Measurements from ENCODE around the gene TRMT10B. TPM values are rescaled to one million over a fixed set of nuclear protein-coding genes. Genes with fewer than 3 reads are reported as not detected.
"Not testable (repeated sequence)": the region's sequence is repeated elsewhere in the genome, so short reads cannot be mapped to it uniquely, and the experiment has no call there.

TRMT10B gene
- total RNA-seq, 1 experiment from 2014 or later, result 6.9 TPM

- Mint-ChIP-seq H3K36me3 (ENCODE audit: insufficient read depth, unreplicated experiment) (peaks cover 6% of the 10 kb centered on the region), H3K9me3 (ENCODE audit: unreplicated experiment) (no peaks in the 10 kb centered on the region), H3K27ac (ENCODE audit: low read depth, unreplicated experiment) (no peak overlapping the region), H3K4me1 (ENCODE audit: insufficient read depth, unreplicated experiment) (peaks cover 6% of the 10 kb centered on the region), H3K27me3 (ENCODE audit: insufficient read depth, unreplicated experiment) (no peaks in the 10 kb centered on the region), H3K4me3 (ENCODE audit: unreplicated experiment) (no peak overlapping the region)
- ChIA-PET CTCF (interaction anchor here (1.2 kb wide), 1 partner anchor 9 kb away, joined by 4 read pairs; no protein-coding TSS in a partner anchor), POLR2A (interaction anchor here (1.1 kb wide), 1 partner anchor 22 kb away, joined by 3 read pairs; no protein-coding TSS in a partner anchor)
- TF ChIP-seq, protein P1, sequence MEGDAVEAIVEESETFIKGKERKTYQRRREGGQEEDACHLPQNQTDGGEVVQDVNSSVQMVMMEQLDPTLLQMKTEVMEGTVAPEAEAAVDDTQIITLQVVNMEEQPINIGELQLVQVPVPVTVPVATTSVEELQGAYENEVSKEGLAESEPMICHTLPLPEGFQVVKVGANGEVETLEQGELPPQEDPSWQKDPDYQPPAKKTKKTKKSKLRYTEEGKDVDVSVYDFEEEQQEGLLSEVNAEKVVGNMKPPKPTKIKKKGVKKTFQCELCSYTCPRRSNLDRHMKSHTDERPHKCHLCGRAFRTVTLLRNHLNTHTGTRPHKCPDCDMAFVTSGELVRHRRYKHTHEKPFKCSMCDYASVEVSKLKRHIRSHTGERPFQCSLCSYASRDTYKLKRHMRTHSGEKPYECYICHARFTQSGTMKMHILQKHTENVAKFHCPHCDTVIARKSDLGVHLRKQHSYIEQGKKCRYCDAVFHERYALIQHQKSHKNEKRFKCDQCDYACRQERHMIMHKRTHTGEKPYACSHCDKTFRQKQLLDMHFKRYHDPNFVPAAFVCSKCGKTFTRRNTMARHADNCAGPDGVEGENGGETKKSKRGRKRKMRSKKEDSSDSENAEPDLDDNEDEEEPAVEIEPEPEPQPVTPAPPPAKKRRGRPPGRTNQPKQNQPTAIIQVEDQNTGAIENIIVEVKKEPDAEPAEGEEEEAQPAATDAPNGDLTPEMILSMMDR (IDR thresholded peaks at IDR 0.05; ENCODE audit: unreplicated experiment), result no peak
- DNase-seq (ENCODE audit: unreplicated experiment), result no peak
- BruUV-seq (replicated peaks), result no TSS peak
- intact Hi-C loops (cut with micrococcal nuclease), result no loop called here
These were observed 5.1 kb downstream of the TRMT10B start for GRCh38 chr9:37758747-37759146.

DNA sequence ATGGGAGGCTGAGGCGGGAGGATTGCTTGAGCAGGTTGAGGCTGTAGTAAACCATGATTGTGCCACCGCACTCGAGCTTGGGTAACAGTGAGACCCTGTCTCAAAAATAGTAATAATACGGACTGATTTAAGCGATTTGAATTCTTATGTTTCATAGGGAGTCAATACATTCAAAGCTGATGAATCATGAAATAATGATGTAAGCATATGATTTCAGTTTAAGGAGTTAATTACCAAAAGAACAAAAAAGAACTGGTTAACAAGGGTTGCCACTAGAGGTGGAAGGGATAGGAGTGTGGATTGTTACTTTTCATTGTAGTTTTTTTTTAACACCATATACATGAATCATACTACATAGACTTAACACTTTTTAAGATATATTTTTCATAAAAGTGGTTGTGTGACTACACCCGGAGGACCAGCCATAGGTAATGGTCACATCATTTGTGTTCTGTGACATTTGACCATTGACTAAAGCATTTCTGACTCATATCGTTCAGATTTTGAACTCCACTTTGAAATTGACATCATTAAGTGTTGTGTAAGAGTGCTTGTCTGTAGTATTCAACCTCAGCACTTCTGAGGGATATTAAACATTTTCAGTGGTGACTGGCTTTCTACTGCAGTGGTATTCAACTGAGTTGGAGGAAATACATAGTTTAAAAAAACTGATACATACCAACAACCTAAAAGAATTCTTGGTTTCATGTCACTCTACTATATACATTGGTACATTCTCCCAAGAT lies 7.0 kb downstream of the TRMT10B start:
- H3K4me1 Mint-ChIP-seq (ENCODE audit: insufficient read depth, unreplicated experiment), result peaks cover 6% of the 10 kb centered on the region
- intact Hi-C loops (cut with micrococcal nuclease), result no loop called here
- TF ChIP-seq, protein P1 (IDR thresholded peaks at IDR 0.05; ENCODE audit: unreplicated experiment), result no peak
- DNase-seq (ENCODE audit: unreplicated experiment), result peak; percentile 29
- ChIA-PET CTCF (interaction anchor here (0.6 kb wide), 1 partner anchor 430 kb away, joined by 3 read pairs; no protein-coding TSS in a partner anchor), POLR2A (interaction anchor here (1.2 kb wide), 1 partner anchor 24 kb away, joined by 7 read pairs; the partner anchor contains the start of gene EXOSC3)
- H3K27ac Mint-ChIP-seq (ENCODE audit: low read depth, unreplicated experiment), result no peak overlapping the region
- no peaks in the 10 kb centered on the region for H3K27me3 Mint-ChIP-seq (ENCODE audit: insufficient read depth, unreplicated experiment)
- H3K9me3 Mint-ChIP-seq (ENCODE audit: unreplicated experiment), result no peaks in the 10 kb centered on the region
- H3K4me3 Mint-ChIP-seq (ENCODE audit: unreplicated experiment), result no peak overlapping the region
- peaks cover 11% of the 10 kb centered on the region for H3K36me3 Mint-ChIP-seq (ENCODE audit: insufficient read depth, unreplicated experiment)
- BruUV-seq (replicated peaks), result no TSS peak

DNA sequence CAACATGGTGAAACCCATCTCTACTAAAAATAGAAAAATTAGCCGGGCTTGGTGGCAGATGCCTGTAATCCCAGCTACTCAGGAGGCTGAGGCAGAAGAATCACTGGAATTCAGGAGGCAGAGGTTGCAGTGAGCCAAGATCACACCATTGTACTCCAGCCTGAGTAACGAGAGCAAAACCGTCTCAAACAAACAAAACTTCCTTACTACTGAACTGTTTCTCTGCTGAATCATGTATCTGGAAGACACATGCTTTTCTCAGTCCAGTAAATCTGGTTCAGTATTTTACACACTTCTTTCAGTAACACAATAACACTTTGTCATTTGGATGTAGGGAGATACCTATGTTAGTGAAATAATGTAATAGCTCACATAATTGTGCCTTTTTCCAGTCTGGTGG lies 7.9 kb downstream of the TRMT10B start:
- peaks cover 6% of the 10 kb centered on the region for H3K4me1 Mint-ChIP-seq (ENCODE audit: insufficient read depth, unreplicated experiment)
- no peaks in the 10 kb centered on the region for H3K27me3 Mint-ChIP-seq (ENCODE audit: insufficient read depth, unreplicated experiment)
- H3K9me3 Mint-ChIP-seq (ENCODE audit: unreplicated experiment), result no peaks in the 10 kb centered on the region
- peaks cover 11% of the 10 kb centered on the region for H3K36me3 Mint-ChIP-seq (ENCODE audit: insufficient read depth, unreplicated experiment)
- intact Hi-C loops (cut with micrococcal nuclease), result no loop called here
- TF ChIP-seq, protein P1 (IDR thresholded peaks at IDR 0.05; ENCODE audit: unreplicated experiment), result no peak
- no peak for DNase-seq (ENCODE audit: unreplicated experiment)
- BruUV-seq (replicated peaks), result no TSS peak
- ChIA-PET CTCF (interaction anchor here (0.6 kb wide), 1 partner anchor 241 kb away, joined by 3 read pairs; no protein-coding TSS in a partner anchor), POLR2A (no interaction called here)
- no peak overlapping the region for H3K4me3 Mint-ChIP-seq (ENCODE audit: unreplicated experiment)
- H3K27ac Mint-ChIP-seq (ENCODE audit: low read depth, unreplicated experiment), result no peak overlapping the region

- H3K27me3 Mint-ChIP-seq (ENCODE audit: insufficient read depth, unreplicated experiment); H3K4me3 Mint-ChIP-seq (ENCODE audit: unreplicated experiment); intact Hi-C loops (cut with micrococcal nuclease); H3K27ac Mint-ChIP-seq (ENCODE audit: low read depth, unreplicated experiment); CTCF ChIA-PET; H3K9me3 Mint-ChIP-seq (ENCODE audit: unreplicated experiment); H3K4me1 Mint-ChIP-seq (ENCODE audit: insufficient read depth, unreplicated experiment); BruUV-seq (replicated peaks); DNase-seq (ENCODE audit: unreplicated experiment); POLR2A ChIA-PET: not testable (repeated sequence)
- H3K36me3 Mint-ChIP-seq (ENCODE audit: insufficient read depth, unreplicated experiment), result peaks cover 14% of the 10 kb centered on the region
These were observed 11.7 kb downstream of the TRMT10B start for GRCh38 chr9:37765263-37765662.

Data from MCF 10A (cell line).